NB4 (cell line): ENCODE measurements around the gene CCKAR.

Experiments
- DNase-seq: peaks from one replicate; pipeline ENCODE4 v3.0.0; 2010; ENCODE audit warnings: low read depth
- H3K4me3 ChIP-seq: one replicate; pipeline ENCODE4 v1.5.1; 2011; ENCODE audit warnings: mild to moderate bottlenecking, low read depth, low read length, moderate library complexity
- MYC ChIP-seq: IDR thresholded peaks from 2 replicates; pipeline ENCODE4 v1.6.1; 2011; ENCODE audit warnings: low read depth, low read length
- POLR2A ChIP-seq: IDR thresholded peaks from 2 replicates; pipeline ENCODE4 v1.6.1; 2011; ENCODE audit warnings: mild to moderate bottlenecking; ENCODE audit not compliant: insufficient read length; ENCODE audit errors: extremely low read depth
- TF ChIP-seq, protein P1 (sequence below): IDR thresholded peaks from 2 replicates; pipeline ENCODE4 v1.6.1; 2011; ENCODE audit warnings: low read depth, low read length
- TF ChIP-seq, protein P2 (sequence below): IDR thresholded peaks from one replicate; pipeline ENCODE4 v1.5.1; 2012; ENCODE audit warnings: low read depth, low read length

Gene CCKAR

DNA sequence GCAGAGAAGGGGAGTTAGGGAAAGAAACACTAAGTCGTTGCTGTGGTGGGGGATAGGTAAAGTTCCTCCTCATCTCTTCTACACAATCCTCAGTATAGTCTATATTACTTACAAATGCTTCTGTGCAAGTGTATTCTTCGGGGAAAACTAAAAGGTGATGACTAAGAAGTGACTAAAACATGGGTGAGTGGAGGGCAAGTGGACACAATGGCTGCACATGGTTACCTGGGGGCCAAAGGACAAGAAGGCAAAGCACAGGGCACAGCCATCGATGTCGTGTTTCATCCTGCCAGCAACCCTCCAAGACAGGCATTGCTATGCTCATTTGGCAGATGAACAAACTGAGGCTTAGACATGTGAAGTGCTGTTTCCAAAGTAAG is 35.5 kb upstream of the CCKAR start:
- DNase-seq = no peak
- no peak overlapping the region for H3K4me3 ChIP-seq
- TF ChIP-seq, protein P1, sequence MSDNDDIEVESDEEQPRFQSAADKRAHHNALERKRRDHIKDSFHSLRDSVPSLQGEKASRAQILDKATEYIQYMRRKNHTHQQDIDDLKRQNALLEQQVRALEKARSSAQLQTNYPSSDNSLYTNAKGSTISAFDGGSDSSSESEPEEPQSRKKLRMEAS = no peak

DNA sequence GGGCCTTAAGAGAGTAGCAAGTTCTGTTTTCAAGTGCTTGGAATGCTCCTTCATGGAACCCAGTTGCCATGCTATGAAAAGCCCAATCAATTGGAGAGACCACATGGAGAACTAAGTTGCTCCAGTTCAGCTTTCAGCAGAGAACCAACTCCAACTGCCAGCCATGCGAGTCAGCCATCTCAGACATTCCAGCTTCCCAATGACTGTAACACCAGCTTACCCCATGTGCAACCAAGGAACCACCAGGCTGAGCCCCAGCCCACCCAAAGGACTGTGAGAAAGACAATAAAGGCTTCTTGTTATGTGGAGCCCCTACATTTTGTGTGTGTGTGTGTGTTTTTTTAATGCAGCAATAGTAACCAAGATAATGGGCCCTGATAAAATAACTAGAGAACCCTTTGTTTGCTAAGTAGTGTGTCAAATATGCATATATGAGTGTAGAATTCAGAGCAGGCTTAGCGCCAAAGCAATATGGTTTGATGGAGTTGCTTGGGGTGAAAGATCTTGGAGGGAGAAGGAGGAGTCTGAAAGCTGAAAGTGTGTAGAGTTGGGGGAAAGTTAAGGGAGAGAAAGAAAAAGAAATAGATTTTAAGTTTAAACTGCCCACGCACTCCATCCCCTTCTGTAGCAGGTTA is 35.0 kb upstream of the CCKAR start:
- DNase-seq = no peak
- no peak overlapping the region for H3K4me3 ChIP-seq
- TF ChIP-seq, protein P1 = no peak
- TF ChIP-seq MYC = no peak
- TF ChIP-seq, protein P2, sequence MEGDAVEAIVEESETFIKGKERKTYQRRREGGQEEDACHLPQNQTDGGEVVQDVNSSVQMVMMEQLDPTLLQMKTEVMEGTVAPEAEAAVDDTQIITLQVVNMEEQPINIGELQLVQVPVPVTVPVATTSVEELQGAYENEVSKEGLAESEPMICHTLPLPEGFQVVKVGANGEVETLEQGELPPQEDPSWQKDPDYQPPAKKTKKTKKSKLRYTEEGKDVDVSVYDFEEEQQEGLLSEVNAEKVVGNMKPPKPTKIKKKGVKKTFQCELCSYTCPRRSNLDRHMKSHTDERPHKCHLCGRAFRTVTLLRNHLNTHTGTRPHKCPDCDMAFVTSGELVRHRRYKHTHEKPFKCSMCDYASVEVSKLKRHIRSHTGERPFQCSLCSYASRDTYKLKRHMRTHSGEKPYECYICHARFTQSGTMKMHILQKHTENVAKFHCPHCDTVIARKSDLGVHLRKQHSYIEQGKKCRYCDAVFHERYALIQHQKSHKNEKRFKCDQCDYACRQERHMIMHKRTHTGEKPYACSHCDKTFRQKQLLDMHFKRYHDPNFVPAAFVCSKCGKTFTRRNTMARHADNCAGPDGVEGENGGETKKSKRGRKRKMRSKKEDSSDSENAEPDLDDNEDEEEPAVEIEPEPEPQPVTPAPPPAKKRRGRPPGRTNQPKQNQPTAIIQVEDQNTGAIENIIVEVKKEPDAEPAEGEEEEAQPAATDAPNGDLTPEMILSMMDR = no peak
- TF ChIP-seq POLR2A = no peak

DNA sequence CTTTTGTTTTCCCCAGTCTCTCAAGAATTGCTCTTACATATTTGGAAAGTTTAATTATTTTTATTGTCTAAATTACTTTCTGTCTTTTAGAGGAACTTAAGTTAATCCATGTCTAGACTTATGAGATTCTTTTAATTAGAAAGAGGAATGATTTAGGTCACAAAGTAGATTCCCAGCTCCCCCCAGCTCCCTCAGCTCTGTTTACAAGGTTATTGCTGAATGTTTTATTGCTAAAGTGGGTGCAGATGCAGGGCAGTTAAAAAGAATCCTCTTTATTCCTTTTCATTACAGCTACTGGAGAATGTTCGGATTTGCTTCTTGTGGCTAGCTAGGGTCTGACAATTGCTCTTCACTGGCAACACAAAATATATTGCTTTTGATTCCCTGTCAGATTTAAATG is 33.7 kb upstream of the CCKAR start:
- no peak overlapping the region for H3K4me3 ChIP-seq
- DNase-seq = no peak

DNA sequence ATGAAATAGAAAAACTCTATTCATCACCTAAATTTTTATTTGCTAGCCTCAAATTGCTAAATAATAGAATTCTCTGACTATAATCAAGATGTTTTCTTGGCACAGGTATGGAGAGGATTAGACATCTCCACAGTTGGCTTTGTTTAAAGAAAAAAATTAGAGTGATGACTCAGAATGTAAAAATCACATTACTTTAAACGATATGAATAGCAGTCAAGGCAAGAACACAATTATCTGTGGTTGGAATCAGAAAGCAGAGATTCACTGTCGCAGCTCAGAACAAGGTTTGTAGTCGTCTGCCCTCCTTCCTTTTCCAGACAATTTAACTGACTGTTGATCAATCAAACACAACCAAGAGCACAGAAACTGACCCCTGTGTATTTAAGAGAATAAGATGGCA is 32.2 kb upstream of the CCKAR start:
- DNase-seq = no peak
- TF ChIP-seq MYC (no peak), POLR2A (no peak)
- TF ChIP-seq, protein P1 = no peak
- TF ChIP-seq, protein P2 = no peak

More for the DNA sequence above, 33.7 kb upstream of the CCKAR start:
- TF ChIP-seq, protein P1 = no peak
- TF ChIP-seq, protein P2 = no peak
- TF ChIP-seq POLR2A (no peak), MYC (no peak)

DNA sequence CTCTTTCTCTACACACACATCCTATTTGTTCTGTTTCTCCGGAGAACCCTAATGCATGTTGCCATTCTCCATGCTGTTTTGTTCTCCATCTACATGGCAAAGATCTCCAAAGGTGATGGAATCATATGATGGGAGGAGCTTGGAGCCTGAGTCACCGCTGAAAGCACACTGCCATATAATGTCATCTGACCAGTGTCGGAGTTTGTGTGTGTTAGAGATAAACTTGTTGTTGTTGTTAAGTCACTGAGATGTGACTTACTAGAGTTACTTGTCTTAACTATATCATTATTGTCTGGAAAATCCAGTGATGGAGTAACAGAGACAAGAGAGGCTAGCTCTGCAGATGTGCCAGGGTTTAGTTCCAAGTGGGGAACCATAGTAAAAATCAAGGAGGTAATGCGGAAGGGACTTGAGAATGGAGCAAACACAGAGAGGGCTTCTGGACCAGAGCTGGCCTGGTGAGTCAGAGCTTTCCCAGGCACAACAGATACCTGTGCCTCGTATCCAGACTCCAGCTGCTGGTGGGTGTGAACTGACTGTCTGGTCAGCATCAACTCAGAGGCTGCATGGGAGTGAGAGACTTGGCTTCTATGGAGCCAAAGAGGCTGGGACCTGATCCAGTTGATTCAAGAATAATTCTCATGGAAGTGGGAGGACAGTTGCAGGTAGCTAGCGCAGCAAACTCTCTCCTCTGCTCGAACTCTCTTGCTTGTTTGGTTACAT is 30.6 kb upstream of the CCKAR start:
- TF ChIP-seq, protein P1 = no peak
- TF ChIP-seq POLR2A (no peak), MYC (no peak)
- TF ChIP-seq, protein P2 = no peak
- H3K4me3 ChIP-seq = no peak overlapping the region
- DNase-seq = no peak

More for the DNA sequence above, 32.2 kb upstream of the CCKAR start:
- no peak overlapping the region for H3K4me3 ChIP-seq

DNA sequence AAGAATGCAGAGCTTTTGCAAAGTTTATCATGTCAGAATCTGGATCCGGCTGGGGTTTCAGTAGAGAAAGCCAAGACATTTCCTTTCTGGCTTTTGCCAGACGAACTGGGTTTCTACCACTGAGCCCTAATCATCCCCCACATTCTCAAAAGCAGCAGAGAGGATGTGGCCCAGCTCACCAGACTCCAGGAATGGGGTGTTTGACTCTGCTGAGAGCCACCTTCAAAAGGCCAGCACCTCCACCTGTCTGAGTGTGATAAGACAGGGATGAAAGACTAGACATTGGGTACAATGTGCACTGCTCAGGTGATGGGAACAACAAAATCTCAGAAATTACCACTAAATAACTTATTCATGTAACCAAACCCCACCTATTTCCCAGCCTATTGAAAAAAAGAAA is 25.7 kb upstream of the CCKAR start:
- TF ChIP-seq, protein P1 = no peak
- no peak for TF ChIP-seq MYC
- TF ChIP-seq, protein P2 = no peak
- no peak for DNase-seq
- no peak overlapping the region for H3K4me3 ChIP-seq
